HG03135 (cell line): Measurements from ENCODE around the gene BEGAIN.

Experiments
- ATAC-seq: cut with Tn5 transposase; IDR thresholded peaks from one replicate; pipeline ENCODE4 v1.9.1; 2021; ENCODE audit warnings: mild to moderate bottlenecking, moderate library complexity; ENCODE audit not compliant: unreplicated experiment

Gene BEGAIN

GRCh38 chr14:100582496-100583165 lies 4.6 kb downstream of the BEGAIN start:
- no peak for ATAC-seq

- no peak for ATAC-seq
Measured at GRCh38 chr14:100581228-100582145, 5.7 kb downstream of the BEGAIN start.

GRCh38 chr14:100580316-100581227 lies 6.6 kb downstream of the BEGAIN start:
- ATAC-seq = no peak

- ATAC-seq = no peak
Measured at GRCh38 chr14:100578552-100578951, 8.7 kb downstream of the BEGAIN start.

- ATAC-seq = no peak
Measured at GRCh38 chr14:100577986-100578431, 9.2 kb downstream of the BEGAIN start.

GRCh38 chr14:100577321-100577985 lies 9.8 kb downstream of the BEGAIN start:
- ATAC-seq = no peak

GRCh38 chr14:100576091-100577085 lies 10.8 kb downstream of the BEGAIN start:
- no peak for ATAC-seq

- ATAC-seq = no peak
Measured at GRCh38 chr14:100575266-100575995, 11.8 kb downstream of the BEGAIN start.

GRCh38 chr14:100574642-100575031 lies 12.6 kb downstream of the BEGAIN start:
- no peak for ATAC-seq

- ATAC-seq = no peak
Measured at GRCh38 chr14:100573757-100574641, 13.2 kb downstream of the BEGAIN start.

- no peak for ATAC-seq
Measured at GRCh38 chr14:100573002-100573756, 14.0 kb downstream of the BEGAIN start.

- ATAC-seq = no peak
Measured at GRCh38 chr14:100572543-100572942, 14.7 kb downstream of the BEGAIN start.

- ATAC-seq = no peak
Measured at GRCh38 chr14:100571837-100572236, 15.4 kb downstream of the BEGAIN start.

GRCh38 chr14:100570726-100571454 lies 16.3 kb downstream of the BEGAIN start:
- no peak for ATAC-seq

- no peak for ATAC-seq
Measured at GRCh38 chr14:100569734-100570286, 17.4 kb downstream of the BEGAIN start.
